A673 (cell line): Measurements from ENCODE around the gene LGR6.

Experiments used
- EZH2 ChIP-seq: fragments of 200-600 bp; sonication (generic); IDR thresholded peaks from 2 replicates; pipeline ENCODE4 v1.6.1; 2017; ENCODE audit warnings: borderline replicate concordance, low read depth, mild to moderate bottlenecking, mixed read lengths, antibody characterized with exemption, low read length; ENCODE audit not compliant: poor library complexity, severe bottlenecking
- TF ChIP-seq, protein P1 (sequence below): fragments of 300-800, 200-600 bp; sonication (generic); conservative IDR thresholded peaks from 2 replicates; pipeline ENCODE4 v1.5.1; 2017; ENCODE audit warnings: low read depth, mild to moderate bottlenecking, antibody characterized with exemption, low read length, moderate library complexity, mixed read lengths

DNA sequence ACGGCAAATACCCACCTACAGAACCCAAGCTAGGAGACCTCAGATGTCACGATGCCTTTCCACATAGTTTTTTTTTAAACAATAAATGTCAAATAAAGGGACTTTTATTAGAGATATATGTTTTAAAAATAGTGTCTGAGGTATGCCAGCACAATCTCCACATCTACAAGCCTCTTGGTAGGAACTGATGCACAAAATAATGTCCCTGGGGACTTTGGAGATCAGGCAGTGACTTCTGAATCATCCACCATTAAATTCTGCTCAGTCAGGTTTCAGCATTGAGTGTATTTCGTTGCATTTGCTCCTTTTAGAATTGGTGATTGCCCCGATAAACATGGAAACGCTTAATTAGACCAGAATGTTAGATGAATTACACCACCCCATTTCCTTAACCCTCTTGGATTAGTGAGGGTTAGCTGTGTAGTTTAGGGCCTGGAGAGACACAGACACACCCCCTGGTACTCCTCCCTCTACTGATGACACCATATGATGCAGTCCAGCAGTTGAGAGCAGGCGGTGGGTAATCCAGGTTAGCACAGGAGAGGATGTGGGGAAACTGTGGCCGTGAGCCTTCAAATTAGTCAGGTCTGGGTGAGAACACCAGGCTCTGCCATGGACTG is 33.6 kb downstream of the LGR6 start:
- TF ChIP-seq, protein P1, sequence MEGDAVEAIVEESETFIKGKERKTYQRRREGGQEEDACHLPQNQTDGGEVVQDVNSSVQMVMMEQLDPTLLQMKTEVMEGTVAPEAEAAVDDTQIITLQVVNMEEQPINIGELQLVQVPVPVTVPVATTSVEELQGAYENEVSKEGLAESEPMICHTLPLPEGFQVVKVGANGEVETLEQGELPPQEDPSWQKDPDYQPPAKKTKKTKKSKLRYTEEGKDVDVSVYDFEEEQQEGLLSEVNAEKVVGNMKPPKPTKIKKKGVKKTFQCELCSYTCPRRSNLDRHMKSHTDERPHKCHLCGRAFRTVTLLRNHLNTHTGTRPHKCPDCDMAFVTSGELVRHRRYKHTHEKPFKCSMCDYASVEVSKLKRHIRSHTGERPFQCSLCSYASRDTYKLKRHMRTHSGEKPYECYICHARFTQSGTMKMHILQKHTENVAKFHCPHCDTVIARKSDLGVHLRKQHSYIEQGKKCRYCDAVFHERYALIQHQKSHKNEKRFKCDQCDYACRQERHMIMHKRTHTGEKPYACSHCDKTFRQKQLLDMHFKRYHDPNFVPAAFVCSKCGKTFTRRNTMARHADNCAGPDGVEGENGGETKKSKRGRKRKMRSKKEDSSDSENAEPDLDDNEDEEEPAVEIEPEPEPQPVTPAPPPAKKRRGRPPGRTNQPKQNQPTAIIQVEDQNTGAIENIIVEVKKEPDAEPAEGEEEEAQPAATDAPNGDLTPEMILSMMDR, result no peak
- TF ChIP-seq EZH2, result no peak
